Neural crest cell (in vitro differentiated cells): Measurements from ENCODE around the gene CAPN13. TPM values are rescaled to one million over a fixed set of nuclear protein-coding genes. Genes with fewer than 3 reads are reported as not detected.

Source experiments
- DNase-seq: peaks from one replicate; pipeline ENCODE4 v3.0.0; 2021; ENCODE audit warnings: low read depth, mixed read lengths, low spot score
- H3K27ac Mint-ChIP-seq: one replicate; pipeline ENCODE4 v1.8.0; 2021; ENCODE audit warnings: mild to moderate bottlenecking, mixed read lengths; ENCODE audit not compliant: unreplicated experiment
- H3K27me3 Mint-ChIP-seq: 2 replicates; pipeline ENCODE4 v1.8.0; 2021; ENCODE audit warnings: low read depth, mild to moderate bottlenecking, mixed read lengths
- H3K36me3 Mint-ChIP-seq: 2 replicates; pipeline ENCODE4 v1.8.0; 2021; ENCODE audit warnings: low read depth, mild to moderate bottlenecking, mixed read lengths
- H3K4me1 Mint-ChIP-seq: 2 replicates; pipeline ENCODE4 v1.8.0; 2021; ENCODE audit warnings: mixed read lengths
- H3K4me3 Mint-ChIP-seq: one replicate; pipeline ENCODE4 v1.8.0; 2021; ENCODE audit warnings: mild to moderate bottlenecking, mixed read lengths
- H3K9me3 Mint-ChIP-seq: 2 replicates; pipeline ENCODE4 v1.8.0; 2021; ENCODE audit warnings: mixed read lengths
- CTCF ChIP-seq: fragments of 200-600 bp; sonication (generic); conservative IDR thresholded peaks from 2 replicates; pipeline ENCODE4 v1.5.0; 2021; ENCODE audit warnings: antibody characterized with exemption, mild to moderate bottlenecking
- total RNA-seq: library from RNA; stranded (reverse); gene quantifications from 2 replicates; pipeline ENCODE4 v1.2.1, GENCODE V29; 2021

Gene CAPN13
- total RNA-seq, 1 donor from 2014 or later, result not detected

- DNase-seq, result no peak
- Mint-ChIP-seq H3K27ac (no peak overlapping the region), H3K4me3 (no peak overlapping the region), H3K9me3 (peaks cover 3% of the 10 kb centered on the region), H3K4me1 (no peaks in the 10 kb centered on the region), H3K36me3 (no peaks in the 10 kb centered on the region), H3K27me3 (no peaks in the 10 kb centered on the region)
- no peak for TF ChIP-seq CTCF
Observed at GRCh38 chr2:30710016-30710415, 97.2 kb downstream of the CAPN13 start.

GRCh38 chr2:30709516-30709915, 97.7 kb downstream of the CAPN13 start:
- H3K4me3 Mint-ChIP-seq, result no peak overlapping the region
- peaks cover 3% of the 10 kb centered on the region for H3K9me3 Mint-ChIP-seq
- DNase-seq, result no peak
- H3K27me3 Mint-ChIP-seq, result no peaks in the 10 kb centered on the region
- H3K27ac Mint-ChIP-seq, result no peak overlapping the region
- no peak for TF ChIP-seq CTCF
- no peaks in the 10 kb centered on the region for H3K36me3 Mint-ChIP-seq
- no peaks in the 10 kb centered on the region for H3K4me1 Mint-ChIP-seq

- peak overlapping the region; percentile 71 for H3K27ac Mint-ChIP-seq
- H3K27me3 Mint-ChIP-seq, result no peaks in the 10 kb centered on the region
- peak; percentile 52 for TF ChIP-seq CTCF
- H3K36me3 Mint-ChIP-seq, result no peaks in the 10 kb centered on the region
- H3K9me3 Mint-ChIP-seq, result peaks cover 3% of the 10 kb centered on the region
- H3K4me1 Mint-ChIP-seq, result no peaks in the 10 kb centered on the region
- H3K4me3 Mint-ChIP-seq, result no peak overlapping the region
- no peak for DNase-seq
Observed at GRCh38 chr2:30708491-30709290, 98.6 kb downstream of the CAPN13 start.

- no peak for TF ChIP-seq CTCF
- peaks cover 2% of the 10 kb centered on the region for H3K36me3 Mint-ChIP-seq
Observed at GRCh38 chr2:30707304-30707903, 99.8 kb downstream of the CAPN13 start.

GRCh38 chr2:30706534-30707303, 100.5 kb downstream of the CAPN13 start:
- H3K9me3 Mint-ChIP-seq, result peaks cover 16% of the 10 kb centered on the region
- H3K27me3 Mint-ChIP-seq, result peaks cover 4% of the 10 kb centered on the region
- peaks cover 9% of the 10 kb centered on the region for H3K36me3 Mint-ChIP-seq
- peak; percentile 63 for DNase-seq
- TF ChIP-seq CTCF, result peak; percentile 86
- no peak overlapping the region for H3K27ac Mint-ChIP-seq
- no peaks in the 10 kb centered on the region for H3K4me1 Mint-ChIP-seq
- H3K4me3 Mint-ChIP-seq, result no peak overlapping the region

More at GRCh38 chr2:30707304-30707903, 99.8 kb downstream of the CAPN13 start:
- Mint-ChIP-seq H3K9me3 (peaks cover 10% of the 10 kb centered on the region), H3K27ac (no peak overlapping the region), H3K4me1 (no peaks in the 10 kb centered on the region), H3K27me3 (peaks cover 2% of the 10 kb centered on the region), H3K4me3 (no peak overlapping the region)
- DNase-seq, result no peak
